Small intestine (tissue), 7 donors: ENCODE results near the gene FLACC1. TPM values are rescaled to one million over a fixed set of nuclear protein-coding genes. Genes with fewer than 3 reads are reported as not detected.
A peak's percentile ranks its signal among the peaks of the same experiment; 100 is the strongest.
"Not testable (repeated sequence)": the region's sequence is repeated elsewhere in the genome, so short reads cannot be mapped to it uniquely, and the experiment has no call there.

ENCODE experiments used
- DNase-seq, 2 donors: peaks; one replicate each; pipeline versions ENCODE4 v3.0.0 to v3.0.0-alpha.2; 2013
- FAIRE-seq: peaks from 2 replicates; lab custom pipeline; 2012; peaks lifted over from hg19 to GRCh38; lab: Jason Lieb, UNC
- H3K27ac ChIP-seq, 3 donors: one replicate each; pipeline ENCODE4 v1.5.1; 2013; ENCODE audit warnings: low read length in 2 of 3, mild to moderate bottlenecking in 2 of 3, control low read depth in 1 of 3, inconsistent platforms in 1 of 3, low read depth in 1 of 3, moderate library complexity in 1 of 3
- H3K27me3 ChIP-seq, 3 donors: one replicate each; pipeline ENCODE4 v1.6.1; 2013; ENCODE audit warnings: low read length in 3 of 3, inconsistent platforms in 1 of 3; ENCODE audit not compliant: control insufficient read depth in 3 of 3, insufficient read depth in 3 of 3
- H3K36me3 ChIP-seq, 3 donors: one replicate each; pipeline ENCODE4 v1.6.1; 2013; ENCODE audit warnings: low read length in 3 of 3, inconsistent platforms in 1 of 3, low read depth in 1 of 3, mild to moderate bottlenecking in 1 of 3, moderate library complexity in 1 of 3; ENCODE audit not compliant: control insufficient read depth in 3 of 3, insufficient read depth in 2 of 3
- H3K4me1 ChIP-seq, 3 donors: one replicate each; pipeline ENCODE4 v1.6.1; 2013; ENCODE audit warnings: low read length in 2 of 3, inconsistent platforms in 1 of 3, low read depth in 1 of 3, mild to moderate bottlenecking in 1 of 3, moderate library complexity in 1 of 3; ENCODE audit not compliant: control insufficient read depth in 3 of 3, insufficient read depth in 2 of 3
- H3K4me3 ChIP-seq, 3 donors: one replicate each; pipeline ENCODE4 v1.5.1; 2013; ENCODE audit warnings: low read length in 3 of 3, control low read depth in 1 of 3, inconsistent platforms in 1 of 3, low read depth in 1 of 3, mild to moderate bottlenecking in 1 of 3, moderate library complexity in 1 of 3
- H3K9me3 ChIP-seq, 2 donors: one replicate each; pipeline ENCODE4 v1.6.1; 2013; ENCODE audit warnings: low read depth in 1 of 2, low read length in 1 of 2; ENCODE audit not compliant: control insufficient read depth in 2 of 2, insufficient read depth in 1 of 2
- WGBS, 3 donors: extraction: QIAGEN DNeasy Blood & Tissue Kit; methylation state at CpG; one replicate each; pipeline ENCODE4 v1.1.7; 2013; 5-methylcytosine and 5-hydroxymethylcytosine counted together
- polyA plus RNA-seq, 4 donors: library from polyadenylated mRNA; stranded (reverse) in 3 of 4; unstranded in 1 of 4; fragments of 200-250 nt in 3 of 4; fragments of 120-200 nt in 1 of 4; gene quantifications; one replicate each; pipeline versions ENCODE4 v1.2.1 to v1.2.3, GENCODE V29; 2013
- donor health status: healthy with polysubstance abuse.
- donor health status: control.
- donor health status: control.
- donor health status: Bipolar disorder and iron deficiency.
- donor health status: healthy.

The FLACC1 gene
- polyA plus RNA-seq, 4 donors: 0.60 to 2.9 (median 0.71) TPM; not detected in 1

GRCh38 chr2:201254081-201254730 lies 102.9 kb downstream of the FLACC1 start:
- Histone ChIP-seq H3K36me3 (no peaks in the 10 kb centered on the region), H3K4me3 (no peak overlapping the region), H3K9me3 (no peaks in the 10 kb centered on the region), H3K27ac (peak overlapping the region in 1 of 3 donors; percentile 53), H3K27me3 (no peaks in the 10 kb centered on the region), H3K4me1 (peaks cover 1 to 9% (median 3%) of the 10 kb centered on the region in 3 donors)
- no peak for FAIRE-seq
- peak; percentile 30 to 35 for DNase-seq
- WGBS, 3 donors: 35 to 57% (median 49%) methylated on average over 4 to 5 of the region's 5 CpGs

- Histone ChIP-seq H3K4me1 (peaks cover 0 to 9% (median 2%) of the 10 kb centered on the region in 3 donors), H3K4me3 (no peak overlapping the region), H3K27ac (no peak overlapping the region), H3K9me3 (no peaks in the 10 kb centered on the region), H3K36me3 (no peaks in the 10 kb centered on the region), H3K27me3 (no peaks in the 10 kb centered on the region)
- DNase-seq: no peak
- no peak for FAIRE-seq
- 92 to 94% (median 92%) methylated on average over 4 of the region's 4 CpGs for WGBS, 3 donors
Observed at GRCh38 chr2:201250741-201251140, 106.4 kb downstream of the FLACC1 start.

- H3K27me3 ChIP-seq: no peaks in the 10 kb centered on the region
- DNase-seq: no peak
- no peaks in the 10 kb centered on the region for H3K9me3 ChIP-seq
- H3K4me3 ChIP-seq: no peak overlapping the region
- H3K36me3 ChIP-seq: peaks cover 0 to 3% (median 0%) of the 10 kb centered on the region in 3 donors
- no peak overlapping the region for H3K27ac ChIP-seq
- WGBS, 3 donors: 84 to 97% (median 91%) methylated on average over 2 of the region's 2 CpGs
- FAIRE-seq: no peak
- H3K4me1 ChIP-seq: peaks cover 0 to 9% (median 2%) of the 10 kb centered on the region in 3 donors
Observed at GRCh38 chr2:201249889-201250288, 107.3 kb downstream of the FLACC1 start.

- Histone ChIP-seq H3K4me1 (no peaks in the 10 kb centered on the region), H3K36me3 (peaks cover 0 to 3% (median 2%) of the 10 kb centered on the region in 3 donors), H3K9me3 (no peaks in the 10 kb centered on the region), H3K27ac (no peak overlapping the region), H3K4me3 (no peak overlapping the region), H3K27me3 (no peaks in the 10 kb centered on the region)
- 84 to 94% (median 89%) methylated on average over 6 of the region's 6 CpGs for WGBS, 3 donors
- DNase-seq (no peak), FAIRE-seq (no peak)
Observed at GRCh38 chr2:201248288-201248844, 108.8 kb downstream of the FLACC1 start.

GRCh38 chr2:201246280-201246679 lies 110.9 kb downstream of the FLACC1 start:
- Histone ChIP-seq H3K27ac (no peak overlapping the region), H3K27me3 (no peaks in the 10 kb centered on the region), H3K36me3 (peaks cover 0 to 3% (median 2%) of the 10 kb centered on the region in 3 donors), H3K4me3 (no peak overlapping the region), H3K9me3 (no peaks in the 10 kb centered on the region), H3K4me1 (no peaks in the 10 kb centered on the region)
- WGBS, 3 donors: 67 to 89% (median 73%) methylated on average over 4 of the region's 4 CpGs
- FAIRE-seq (no peak), DNase-seq (no peak)

GRCh38 chr2:201244829-201245228 lies 112.3 kb downstream of the FLACC1 start:
- no peak for DNase-seq
- WGBS, 3 donors: 90 to 95% (median 91%) methylated on average over 5 of the region's 5 CpGs
- H3K27ac ChIP-seq: no peak overlapping the region

GRCh38 chr2:201242571-201243277 lies 114.4 kb downstream of the FLACC1 start:
- Histone ChIP-seq H3K4me3 (no peak overlapping the region), H3K9me3 (peaks cover 0 to 2% of the 10 kb centered on the region in 2 donors), H3K27me3 (no peaks in the 10 kb centered on the region), H3K36me3 (peaks cover 0 to 7% (median 5%) of the 10 kb centered on the region in 3 donors), H3K4me1 (no peaks in the 10 kb centered on the region), H3K27ac (no peak overlapping the region)
- no peak for FAIRE-seq
- DNase-seq: no peak

More at GRCh38 chr2:201244829-201245228, 112.3 kb downstream of the FLACC1 start:
- no peak for FAIRE-seq
- Histone ChIP-seq H3K9me3 (no peaks in the 10 kb centered on the region), H3K36me3 (peaks cover 0 to 5% (median 3%) of the 10 kb centered on the region in 3 donors), H3K27me3 (no peaks in the 10 kb centered on the region), H3K4me3 (no peak overlapping the region), H3K4me1 (no peaks in the 10 kb centered on the region)

- FAIRE-seq, H3K27me3 ChIP-seq, H3K9me3 ChIP-seq, H3K4me1 ChIP-seq, H3K4me3 ChIP-seq, DNase-seq: not testable (repeated sequence)
- WGBS, 3 donors: 87 to 95% (median 92%) methylated on average over 20 to 21 of the region's 21 CpGs
- Histone ChIP-seq H3K27ac (peak overlapping the region in 1 of 3 donors; percentile 74), H3K36me3 (peaks cover 0 to 11% (median 7%) of the 10 kb centered on the region in 3 donors)
Observed at GRCh38 chr2:201239167-201239935, 117.8 kb downstream of the FLACC1 start.
